ENCODE results near the gene PRTFDC1. TPM values are rescaled to one million over a fixed set of nuclear protein-coding genes. Genes with fewer than 3 reads are reported as not detected.
"Not testable (repeated sequence)": the region's sequence is repeated elsewhere in the genome, so short reads cannot be mapped to it uniquely, and the experiment has no call there.

The PRTFDC1 gene
- total and polyA plus RNA-seq, 2 donors = 6.1 to 9.1 TPM

DNA sequence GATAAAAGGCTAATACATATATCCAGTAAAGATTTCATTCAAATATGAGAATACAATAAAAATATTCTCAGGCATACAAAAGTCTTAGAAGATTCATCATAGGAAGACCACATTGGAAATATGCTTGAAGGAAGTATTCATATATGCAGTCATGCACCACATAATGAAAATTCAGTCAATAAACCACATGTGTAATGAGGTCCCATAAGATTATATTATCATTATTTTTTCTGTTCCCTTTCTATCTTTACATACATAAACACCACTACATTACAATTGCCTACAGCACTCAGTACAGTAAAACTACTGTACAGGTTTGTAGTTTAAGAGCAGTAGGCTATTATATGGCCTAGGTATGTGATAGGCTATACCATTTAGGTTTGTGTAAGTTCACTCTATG is 111.6 kb downstream of the PRTFDC1 start:
- H3K27ac ChIP-seq (ENCODE audit: low read depth in 1 of 2, low read length in 1 of 2) = no peak overlapping the region
- DNase-seq (ENCODE audit: low read depth in 6 of 9, low spot score in 9 of 9) = no peak
- H3K4me1 ChIP-seq (ENCODE audit: control insufficient read depth in 2 of 2, insufficient read depth in 2 of 2, low read length in 2 of 2) = no peaks in the 10 kb centered on the region
- no peaks in the 10 kb centered on the region for H3K27me3 ChIP-seq (ENCODE audit: control insufficient read depth in 2 of 2, insufficient read depth in 1 of 2, low read length in 1 of 2)
- no peak overlapping the region for H3K4me3 ChIP-seq (ENCODE audit: low read length in 2 of 2)
- H3K36me3 ChIP-seq (ENCODE audit: control insufficient read depth in 2 of 2, insufficient read depth in 2 of 2, low read length in 1 of 2) = no peaks in the 10 kb centered on the region
- H3K9me3 ChIP-seq (ENCODE audit: control insufficient read depth in 2 of 2, insufficient read depth in 1 of 2, low read length in 1 of 2) = no peaks in the 10 kb centered on the region

DNA sequence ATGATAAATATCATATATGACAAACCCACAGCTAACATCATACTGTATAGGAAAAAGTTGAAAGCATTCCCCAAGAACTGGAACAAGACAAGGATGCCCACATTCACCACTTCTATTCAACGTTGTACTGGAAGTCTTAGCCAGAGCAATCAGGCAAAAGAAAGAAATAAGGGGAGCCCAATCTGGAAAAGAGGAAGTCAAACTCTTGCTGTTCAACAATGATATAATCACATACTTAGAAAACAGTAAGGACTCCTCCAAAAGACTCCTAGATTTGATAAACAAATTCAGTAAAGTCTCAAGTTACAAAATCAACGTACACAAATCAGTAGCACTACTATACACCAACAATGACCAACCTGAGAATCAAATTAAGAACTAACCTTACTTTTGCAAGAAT is 114.6 kb downstream of the PRTFDC1 start:
- not testable (repeated sequence) for H3K27ac ChIP-seq (ENCODE audit: low read depth in 1 of 2, low read length in 1 of 2); H3K9me3 ChIP-seq (ENCODE audit: control insufficient read depth in 2 of 2, insufficient read depth in 1 of 2, low read length in 1 of 2); DNase-seq (ENCODE audit: low read depth in 6 of 9, low spot score in 9 of 9); H3K4me1 ChIP-seq (ENCODE audit: control insufficient read depth in 2 of 2, insufficient read depth in 2 of 2, low read length in 2 of 2); H3K27me3 ChIP-seq (ENCODE audit: control insufficient read depth in 2 of 2, insufficient read depth in 1 of 2, low read length in 1 of 2); H3K36me3 ChIP-seq (ENCODE audit: control insufficient read depth in 2 of 2, insufficient read depth in 2 of 2, low read length in 1 of 2); H3K4me3 ChIP-seq (ENCODE audit: low read length in 2 of 2)
- WGBS = 79% methylated on average over 2 of the region's 2 CpGs

DNA sequence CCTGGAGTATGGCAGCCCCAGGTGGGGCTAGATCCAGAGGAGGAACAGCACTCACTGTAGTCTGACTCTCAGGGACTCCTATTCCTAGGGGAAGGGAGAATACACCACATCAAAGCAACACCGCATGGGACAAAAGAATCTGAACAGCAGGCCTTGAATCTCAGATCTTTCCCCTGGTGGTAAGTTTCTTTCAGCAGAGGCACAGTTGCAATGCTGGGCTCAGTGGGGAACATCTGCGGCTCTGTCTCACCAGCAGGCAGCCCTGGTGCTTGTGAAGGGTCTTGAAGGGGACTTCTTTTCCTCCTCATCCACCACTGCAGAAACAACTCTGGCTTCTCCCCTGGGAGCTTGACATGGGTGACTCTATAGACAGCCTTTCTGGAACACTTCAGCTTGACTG is 117.5 kb downstream of the PRTFDC1 start:
- H3K4me3 ChIP-seq (ENCODE audit: low read length in 2 of 2) = no peak overlapping the region
- no peak for DNase-seq (ENCODE audit: low read depth in 6 of 9, low spot score in 9 of 9)
- no peaks in the 10 kb centered on the region for H3K9me3 ChIP-seq (ENCODE audit: control insufficient read depth in 2 of 2, insufficient read depth in 1 of 2, low read length in 1 of 2)
- no peaks in the 10 kb centered on the region for H3K36me3 ChIP-seq (ENCODE audit: control insufficient read depth in 2 of 2, insufficient read depth in 2 of 2, low read length in 1 of 2)
- H3K27ac ChIP-seq (ENCODE audit: low read depth in 1 of 2, low read length in 1 of 2) = no peak overlapping the region
- H3K4me1 ChIP-seq (ENCODE audit: control insufficient read depth in 2 of 2, insufficient read depth in 2 of 2, low read length in 2 of 2) = no peaks in the 10 kb centered on the region
- 100% methylated on average over 2 of the region's 2 CpGs for WGBS
- no peaks in the 10 kb centered on the region for H3K27me3 ChIP-seq (ENCODE audit: control insufficient read depth in 2 of 2, insufficient read depth in 1 of 2, low read length in 1 of 2)

DNA sequence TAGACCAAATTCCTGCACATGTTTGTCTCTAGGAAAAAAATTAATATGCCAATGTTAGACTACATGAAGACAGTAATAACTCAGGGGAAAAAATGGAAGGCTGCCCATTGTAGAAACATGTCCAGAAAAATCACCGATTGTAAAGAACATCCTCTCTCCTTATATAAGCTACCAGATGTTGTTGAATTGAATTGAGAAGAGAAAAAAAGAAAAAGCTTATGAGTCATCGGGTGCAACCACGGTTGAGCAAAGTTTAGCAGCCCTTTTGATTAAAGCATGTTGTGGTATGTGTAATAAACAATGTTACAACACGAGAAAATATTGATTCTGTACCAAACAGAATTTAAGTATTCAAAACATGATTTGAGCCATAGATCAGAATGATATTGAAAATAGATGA is 126.4 kb downstream of the PRTFDC1 start:
- Histone ChIP-seq H3K27ac (ENCODE audit: low read depth in 1 of 2, low read length in 1 of 2) (no peak overlapping the region), H3K4me3 (ENCODE audit: low read length in 2 of 2) (no peak overlapping the region), H3K27me3 (ENCODE audit: control insufficient read depth in 2 of 2, insufficient read depth in 1 of 2, low read length in 1 of 2) (no peaks in the 10 kb centered on the region), H3K9me3 (ENCODE audit: control insufficient read depth in 2 of 2, insufficient read depth in 1 of 2, low read length in 1 of 2) (no peaks in the 10 kb centered on the region), H3K36me3 (ENCODE audit: control insufficient read depth in 2 of 2, insufficient read depth in 2 of 2, low read length in 1 of 2) (no peaks in the 10 kb centered on the region), H3K4me1 (ENCODE audit: control insufficient read depth in 2 of 2, insufficient read depth in 2 of 2, low read length in 2 of 2) (no peaks in the 10 kb centered on the region)
- no peak for DNase-seq (ENCODE audit: low read depth in 6 of 9, low spot score in 9 of 9)
- WGBS = 68% methylated on average over 4 of the region's 4 CpGs

DNA sequence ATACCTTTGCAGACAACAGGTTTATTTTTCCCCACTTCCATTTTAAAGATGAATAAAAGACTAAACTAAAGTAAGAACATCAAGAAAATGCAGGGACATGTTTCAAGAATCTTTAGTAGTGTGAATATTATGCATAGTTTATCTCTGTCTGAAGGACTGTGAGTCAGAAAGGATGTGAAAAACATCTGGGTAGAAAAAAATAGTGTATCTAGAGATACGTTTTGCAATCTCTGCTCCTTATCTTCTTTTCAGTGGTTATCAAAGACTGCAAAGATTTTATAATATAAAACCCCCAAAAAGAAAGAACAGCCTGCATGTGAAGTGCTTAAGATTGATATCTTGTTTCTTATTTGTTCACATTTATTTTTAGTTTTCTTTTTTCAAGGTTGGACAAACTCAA is 126.9 kb downstream of the PRTFDC1 start:
- Histone ChIP-seq H3K27me3 (ENCODE audit: control insufficient read depth in 2 of 2, insufficient read depth in 1 of 2, low read length in 1 of 2) (no peaks in the 10 kb centered on the region), H3K4me1 (ENCODE audit: control insufficient read depth in 2 of 2, insufficient read depth in 2 of 2, low read length in 2 of 2) (peaks cover 0 to 2% of the 10 kb centered on the region in 2 donors), H3K36me3 (ENCODE audit: control insufficient read depth in 2 of 2, insufficient read depth in 2 of 2, low read length in 1 of 2) (no peaks in the 10 kb centered on the region), H3K27ac (ENCODE audit: low read depth in 1 of 2, low read length in 1 of 2) (no peak overlapping the region), H3K9me3 (ENCODE audit: control insufficient read depth in 2 of 2, insufficient read depth in 1 of 2, low read length in 1 of 2) (no peaks in the 10 kb centered on the region), H3K4me3 (ENCODE audit: low read length in 2 of 2) (no peak overlapping the region)
- DNase-seq (ENCODE audit: low read depth in 6 of 9, low spot score in 9 of 9) = no peak
- WGBS = 3% methylated on average over 1 of the region's 1 CpG

DNA sequence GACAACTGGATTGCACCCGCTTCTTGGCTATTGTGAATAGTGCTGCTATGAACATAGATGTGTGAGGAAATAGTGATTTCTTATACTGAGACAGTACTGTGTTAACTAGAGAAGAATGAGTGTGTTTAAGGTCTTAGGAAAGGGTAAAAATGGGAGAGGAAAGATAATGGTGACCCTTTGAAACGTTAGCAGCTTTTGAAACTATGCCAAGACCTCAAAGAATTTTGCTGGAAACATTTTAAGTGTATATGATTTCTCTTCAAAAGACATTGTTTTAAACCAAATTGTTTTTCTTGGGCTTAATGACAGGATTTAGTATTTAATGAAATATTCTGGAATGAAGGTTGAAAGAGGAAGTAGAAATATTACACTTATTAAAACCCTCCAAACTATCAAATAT is 127.9 kb downstream of the PRTFDC1 start:
- Histone ChIP-seq H3K36me3 (ENCODE audit: control insufficient read depth in 2 of 2, insufficient read depth in 2 of 2, low read length in 1 of 2) (no peaks in the 10 kb centered on the region), H3K4me1 (ENCODE audit: control insufficient read depth in 2 of 2, insufficient read depth in 2 of 2, low read length in 2 of 2) (peaks cover 0 to 2% of the 10 kb centered on the region in 2 donors), H3K4me3 (ENCODE audit: low read length in 2 of 2) (no peak overlapping the region), H3K27me3 (ENCODE audit: control insufficient read depth in 2 of 2, insufficient read depth in 1 of 2, low read length in 1 of 2) (no peaks in the 10 kb centered on the region), H3K27ac (ENCODE audit: low read depth in 1 of 2, low read length in 1 of 2) (no peak overlapping the region), H3K9me3 (ENCODE audit: control insufficient read depth in 2 of 2, insufficient read depth in 1 of 2, low read length in 1 of 2) (no peaks in the 10 kb centered on the region)
- DNase-seq (ENCODE audit: low read depth in 6 of 9, low spot score in 9 of 9) = no peak
- 80% methylated on average over 2 of the region's 2 CpGs for WGBS

DNA sequence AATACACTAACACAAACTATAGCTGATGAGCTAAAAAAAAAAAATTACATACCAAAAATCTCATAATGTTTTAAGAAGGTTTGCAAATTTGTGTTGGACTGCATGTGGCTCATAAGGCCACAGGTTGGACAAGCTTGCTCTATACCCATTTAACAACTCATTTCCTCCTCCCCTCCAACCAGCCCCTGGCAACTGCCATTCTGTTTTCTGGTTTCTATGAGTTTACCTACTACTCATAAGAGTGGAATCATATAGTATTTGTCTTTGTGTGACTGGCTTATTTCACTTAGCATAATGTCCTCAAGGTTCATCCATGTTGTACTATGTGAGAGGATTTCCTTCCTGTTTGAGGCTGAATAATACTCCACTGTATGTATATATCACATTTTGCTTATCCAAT is 128.3 kb downstream of the PRTFDC1 start:
- no peak overlapping the region for H3K27ac ChIP-seq (ENCODE audit: low read depth in 1 of 2, low read length in 1 of 2)
- H3K27me3 ChIP-seq (ENCODE audit: control insufficient read depth in 2 of 2, insufficient read depth in 1 of 2, low read length in 1 of 2) = no peaks in the 10 kb centered on the region
- H3K4me1 ChIP-seq (ENCODE audit: control insufficient read depth in 2 of 2, insufficient read depth in 2 of 2, low read length in 2 of 2) = peaks cover 0 to 2% of the 10 kb centered on the region in 2 donors
- H3K9me3 ChIP-seq (ENCODE audit: control insufficient read depth in 2 of 2, insufficient read depth in 1 of 2, low read length in 1 of 2) = no peaks in the 10 kb centered on the region
- DNase-seq (ENCODE audit: low read depth in 6 of 9, low spot score in 9 of 9) = no peak
- H3K4me3 ChIP-seq (ENCODE audit: low read length in 2 of 2) = no peak overlapping the region
- H3K36me3 ChIP-seq (ENCODE audit: control insufficient read depth in 2 of 2, insufficient read depth in 2 of 2, low read length in 1 of 2) = no peaks in the 10 kb centered on the region

DNA sequence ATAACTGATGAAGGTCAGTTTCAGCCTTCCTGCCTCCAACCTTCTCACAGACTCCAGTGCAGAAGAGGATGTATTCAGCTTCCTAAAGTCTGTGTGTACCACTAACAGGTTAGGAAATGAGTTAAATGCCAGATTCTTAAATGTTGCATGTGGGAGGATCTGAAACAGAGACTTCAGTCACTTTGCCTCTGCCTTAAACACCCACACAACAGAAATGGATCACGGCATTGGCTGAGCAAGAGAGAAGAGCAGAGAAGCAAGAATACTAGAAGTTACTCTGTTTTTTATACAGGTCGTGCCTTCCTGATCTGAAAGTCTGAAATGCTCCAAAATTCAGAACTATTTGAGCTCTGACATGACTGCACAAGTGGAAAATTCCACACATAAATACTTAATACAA is 129.8 kb downstream of the PRTFDC1 start:
- H3K9me3 ChIP-seq (ENCODE audit: control insufficient read depth in 2 of 2, insufficient read depth in 1 of 2, low read length in 1 of 2) = no peaks in the 10 kb centered on the region
- no peaks in the 10 kb centered on the region for H3K27me3 ChIP-seq (ENCODE audit: control insufficient read depth in 2 of 2, insufficient read depth in 1 of 2, low read length in 1 of 2)
- no peak overlapping the region for H3K27ac ChIP-seq (ENCODE audit: low read depth in 1 of 2, low read length in 1 of 2)
- DNase-seq (ENCODE audit: low read depth in 6 of 9, low spot score in 9 of 9) = peak in 8 of 9 donors; percentile 6 to 65 (median 31)
- H3K4me3 ChIP-seq (ENCODE audit: low read length in 2 of 2) = no peak overlapping the region
- H3K36me3 ChIP-seq (ENCODE audit: control insufficient read depth in 2 of 2, insufficient read depth in 2 of 2, low read length in 1 of 2) = no peaks in the 10 kb centered on the region
- peaks cover 0 to 2% of the 10 kb centered on the region in 2 donors for H3K4me1 ChIP-seq (ENCODE audit: control insufficient read depth in 2 of 2, insufficient read depth in 2 of 2, low read length in 2 of 2)
- 78% methylated on average over 2 of the region's 2 CpGs for WGBS

DNA sequence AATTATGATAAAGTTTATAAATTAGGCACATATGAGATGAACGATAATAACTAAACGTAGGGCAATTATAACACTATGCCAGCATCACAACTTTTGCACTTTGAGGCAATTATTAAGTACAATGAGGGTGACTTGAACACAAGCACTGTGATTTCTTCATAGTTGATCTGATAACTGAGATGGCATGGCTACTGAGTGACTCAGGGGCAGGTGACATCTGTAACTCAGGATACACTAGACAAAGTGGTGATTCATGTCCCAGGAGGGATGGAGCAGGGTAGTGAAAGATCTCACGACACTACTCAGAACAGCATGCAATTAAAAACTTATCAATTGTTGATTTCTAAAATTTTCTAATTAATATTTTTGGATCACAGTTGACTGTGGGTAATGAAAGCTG is 130.4 kb downstream of the PRTFDC1 start:
- 94% methylated on average over 3 of the region's 3 CpGs for WGBS
- H3K4me1 ChIP-seq (ENCODE audit: control insufficient read depth in 2 of 2, insufficient read depth in 2 of 2, low read length in 2 of 2) = peaks cover 0 to 2% of the 10 kb centered on the region in 2 donors
- H3K4me3 ChIP-seq (ENCODE audit: low read length in 2 of 2) = no peak overlapping the region
- DNase-seq (ENCODE audit: low read depth in 6 of 9, low spot score in 9 of 9) = no peak
- H3K27ac ChIP-seq (ENCODE audit: low read depth in 1 of 2, low read length in 1 of 2) = no peak overlapping the region
- no peaks in the 10 kb centered on the region for H3K36me3 ChIP-seq (ENCODE audit: control insufficient read depth in 2 of 2, insufficient read depth in 2 of 2, low read length in 1 of 2)
- H3K9me3 ChIP-seq (ENCODE audit: control insufficient read depth in 2 of 2, insufficient read depth in 1 of 2, low read length in 1 of 2) = no peaks in the 10 kb centered on the region
- H3K27me3 ChIP-seq (ENCODE audit: control insufficient read depth in 2 of 2, insufficient read depth in 1 of 2, low read length in 1 of 2) = no peaks in the 10 kb centered on the region

DNA sequence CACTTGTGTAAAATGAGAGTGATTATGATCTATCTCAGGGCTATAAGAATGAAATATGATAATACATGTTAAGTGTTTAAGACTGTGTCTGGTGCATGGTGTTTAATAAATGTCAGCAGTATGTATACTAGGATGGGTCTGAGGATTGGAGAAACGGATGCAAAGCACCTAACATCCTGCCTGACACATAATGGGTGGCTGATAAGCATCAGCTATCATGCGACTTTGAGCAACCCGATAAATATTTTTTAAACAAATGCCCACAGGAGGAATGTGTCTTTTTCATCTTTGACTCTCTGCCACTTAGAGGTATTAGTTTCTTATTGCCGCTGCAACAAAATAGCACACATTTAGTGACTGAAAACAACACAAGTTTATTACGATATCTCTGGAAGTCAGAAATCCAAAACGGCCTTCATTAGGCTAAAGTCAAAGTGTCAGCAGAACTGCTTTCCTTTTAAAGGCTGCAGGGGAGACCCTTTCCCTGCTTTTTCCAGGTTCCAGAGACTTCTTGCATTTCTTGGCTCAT is 135.5 kb downstream of the PRTFDC1 start:
- H3K27ac ChIP-seq (ENCODE audit: low read depth in 1 of 2, low read length in 1 of 2) = no peak overlapping the region
- no peaks in the 10 kb centered on the region for H3K27me3 ChIP-seq (ENCODE audit: control insufficient read depth in 2 of 2, insufficient read depth in 1 of 2, low read length in 1 of 2)
- DNase-seq (ENCODE audit: low read depth in 6 of 9, low spot score in 9 of 9) = no peak
- H3K36me3 ChIP-seq (ENCODE audit: control insufficient read depth in 2 of 2, insufficient read depth in 2 of 2, low read length in 1 of 2) = no peaks in the 10 kb centered on the region
- WGBS = 97% methylated on average over 6 of the region's 6 CpGs
- no peaks in the 10 kb centered on the region for H3K9me3 ChIP-seq (ENCODE audit: control insufficient read depth in 2 of 2, insufficient read depth in 1 of 2, low read length in 1 of 2)
- peaks cover 0 to 2% of the 10 kb centered on the region in 2 donors for H3K4me1 ChIP-seq (ENCODE audit: control insufficient read depth in 2 of 2, insufficient read depth in 2 of 2, low read length in 2 of 2)
- H3K4me3 ChIP-seq (ENCODE audit: low read length in 2 of 2) = no peak overlapping the region

Measured in thymus (tissue), 11 donors.